ENCODE results near the gene TLR6. TPM values are rescaled to one million over a fixed set of nuclear protein-coding genes. Genes with fewer than 3 reads are reported as not detected.

Gene TLR6
- total and polyA plus RNA-seq, 2 of the 8 experiments (the other 6 are each of a cell fraction or from before 2014, with no cell fraction given), result 0.02 to 0.09 TPM

- no peak for TF ChIP-seq SUZ12 (IDR thresholded peaks at IDR 0.05; ENCODE audit: low read length)
Observed at GRCh38 chr4:38803833-38804653, 52.6 kb downstream of the TLR6 start (continued).
